Glomerular visceral epithelial cell (primary cell): ENCODE measurements around the gene OR8D4.
"Not testable (repeated sequence)": the region's sequence is repeated elsewhere in the genome, so short reads cannot be mapped to it uniquely, and the experiment has no call there.

ENCODE experiments used
- DNase-seq: peaks from one replicate; pipeline ENCODE4 v3.0.0-alpha.2; 2016; ENCODE audit errors: extremely low spot score

The OR8D4 gene

DNA sequence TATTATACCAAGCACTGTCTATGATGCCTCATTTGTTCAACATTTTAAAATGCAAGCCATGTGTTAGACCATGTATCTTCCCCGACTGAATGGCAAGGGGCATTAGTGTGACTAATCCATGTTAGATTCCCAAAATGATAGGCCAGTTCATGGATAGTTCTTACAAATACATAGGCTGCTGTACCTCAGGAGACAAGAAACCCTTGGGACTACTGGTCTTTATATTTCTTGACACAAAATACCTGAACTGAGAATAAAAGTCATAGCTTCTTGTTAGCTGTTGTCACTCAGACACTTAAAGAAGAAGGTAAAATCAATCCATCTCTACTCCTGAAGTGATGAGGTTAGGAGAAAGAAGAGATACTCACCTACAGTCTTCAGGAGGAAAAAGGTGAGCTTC lies at the start of gene OR8D4:
TSS of gene OR8D4 (plus strand) at position 301 of the 400 bp plus-strand sequence. CDS start 4,265 bp downstream, outside the sequence.
- DNase-seq: no peak

- DNase-seq: no peak
Observed at GRCh38 chr11:123852321-123852720, 49.6 kb upstream of the OR8D4 start.

DNA sequence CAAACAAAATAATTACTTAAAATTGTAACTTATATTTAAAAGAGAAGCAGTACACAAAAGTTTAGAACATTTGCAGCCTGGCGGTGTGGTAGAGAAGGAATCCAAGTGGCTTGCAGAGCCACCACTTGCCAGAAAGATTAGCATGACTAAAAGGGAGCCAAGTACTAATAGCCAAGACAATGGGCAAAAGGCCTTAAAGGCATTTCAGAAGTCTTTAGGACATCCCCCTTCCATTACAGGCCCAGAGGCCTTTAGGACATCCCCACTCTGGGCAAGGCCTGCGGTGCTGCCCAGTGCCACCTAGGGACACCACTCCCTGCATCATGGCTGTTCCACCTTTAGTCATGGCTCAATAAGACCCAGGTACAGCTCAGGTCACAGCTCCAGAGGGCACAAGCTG lies 48.9 kb upstream of the OR8D4 start:
- DNase-seq: no peak

GRCh38 chr11:123856444-123856843 lies 45.5 kb upstream of the OR8D4 start:
- no peak for DNase-seq

GRCh38 chr11:123859731-123860130 lies 42.2 kb upstream of the OR8D4 start:
- no peak for DNase-seq

- DNase-seq: not testable (repeated sequence)
Observed at GRCh38 chr11:123865293-123865692, 36.7 kb upstream of the OR8D4 start.

DNA sequence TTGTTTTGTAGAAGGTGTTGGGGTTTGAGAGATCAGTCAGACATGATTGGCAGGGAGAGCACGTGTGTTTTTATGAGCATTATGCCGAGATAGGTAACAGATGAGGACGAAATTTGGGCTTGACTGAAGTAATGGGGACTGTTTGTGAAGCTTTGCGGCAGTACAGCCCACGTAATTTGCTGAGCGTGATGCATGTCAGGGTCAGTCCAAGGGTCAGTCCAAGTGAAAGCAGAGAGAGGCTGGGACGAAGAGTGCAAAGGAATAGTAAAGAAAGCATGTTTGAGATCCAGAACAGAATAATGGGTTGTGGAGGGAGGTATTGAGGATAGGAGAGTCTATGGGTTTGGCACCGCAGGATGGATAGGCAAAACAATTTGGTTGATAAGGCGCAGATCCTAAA lies 34.2 kb upstream of the OR8D4 start:
- DNase-seq: not testable (repeated sequence)

GRCh38 chr11:123880912-123881311 lies 21.1 kb upstream of the OR8D4 start:
- no peak for DNase-seq

- DNase-seq: no peak
Observed at GRCh38 chr11:123885570-123885969, 16.4 kb upstream of the OR8D4 start, which contains the start of gene TMEM225. Gene TMEM225 (minus strand): TSS chr11:123885670. CDS start chr11:123885425, 245 bp downstream.

- no peak for DNase-seq
Observed at GRCh38 chr11:123892031-123892430, 9.9 kb upstream of the OR8D4 start.

DNA sequence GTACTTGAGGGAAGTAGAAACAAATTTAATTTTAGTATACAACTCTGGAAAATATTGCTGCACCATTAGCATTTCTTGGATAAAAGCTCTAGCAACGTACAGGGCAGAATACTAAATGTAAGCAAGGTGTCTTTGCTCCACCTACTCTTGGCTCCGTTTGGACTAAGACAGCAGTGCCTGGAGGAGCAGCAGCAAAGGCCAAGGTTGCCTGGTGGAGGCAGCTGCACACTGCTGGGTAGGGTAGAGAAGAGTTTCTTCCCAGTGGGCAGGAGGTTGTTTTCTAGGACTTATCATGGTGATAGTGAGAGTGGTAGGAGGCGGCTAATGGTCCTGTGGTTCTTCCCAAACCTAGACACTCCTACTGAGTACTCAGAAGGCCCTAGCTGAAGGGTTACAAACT lies 2.2 kb upstream of the OR8D4 start:
- no peak for DNase-seq

GRCh38 chr11:123903932-123904331 lies 2.0 kb downstream of the OR8D4 start:
- DNase-seq: no peak

DNA sequence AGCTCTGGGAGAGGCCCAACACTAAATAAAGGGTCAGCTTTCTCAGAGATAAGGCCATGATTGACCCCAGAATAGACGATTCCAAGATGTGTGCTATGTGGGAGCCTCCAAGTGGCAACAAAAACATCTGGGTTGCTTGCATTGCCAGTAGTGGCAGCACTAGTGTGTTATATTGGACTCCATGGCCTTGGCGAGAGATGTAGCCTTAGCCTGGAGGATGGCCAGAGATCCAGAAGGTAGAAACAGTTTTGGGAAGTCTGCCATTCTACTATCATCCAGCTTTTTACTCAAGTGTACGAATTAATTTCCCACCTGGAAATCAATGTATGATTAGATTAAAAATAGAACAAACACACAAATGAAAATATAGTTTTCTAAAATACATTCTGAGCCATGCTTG lies 3.0 kb downstream of the OR8D4 start:
- no peak for DNase-seq

GRCh38 chr11:123905826-123906225 lies 3.9 kb downstream of the OR8D4 start:
- DNase-seq: no peak

DNA sequence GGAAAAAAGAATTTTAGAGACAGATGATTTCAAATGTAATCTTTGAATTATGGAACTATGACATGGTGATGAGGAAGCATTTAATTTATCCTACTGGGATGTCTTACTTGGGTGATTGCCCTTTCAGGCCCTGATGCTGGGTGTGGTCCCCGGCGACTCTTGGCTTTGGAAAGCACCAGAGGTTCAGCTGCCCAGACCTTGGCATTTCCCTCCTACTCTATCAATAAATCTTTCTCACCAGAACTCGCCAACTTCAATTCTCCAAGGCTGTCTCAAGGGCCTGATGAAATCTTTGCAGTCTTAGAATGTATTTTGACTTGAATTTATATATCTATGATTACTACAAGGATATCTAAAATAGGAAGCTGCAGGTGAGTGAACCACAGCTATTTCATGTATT lies 19.0 kb downstream of the OR8D4 start:
- DNase-seq: no peak

DNA sequence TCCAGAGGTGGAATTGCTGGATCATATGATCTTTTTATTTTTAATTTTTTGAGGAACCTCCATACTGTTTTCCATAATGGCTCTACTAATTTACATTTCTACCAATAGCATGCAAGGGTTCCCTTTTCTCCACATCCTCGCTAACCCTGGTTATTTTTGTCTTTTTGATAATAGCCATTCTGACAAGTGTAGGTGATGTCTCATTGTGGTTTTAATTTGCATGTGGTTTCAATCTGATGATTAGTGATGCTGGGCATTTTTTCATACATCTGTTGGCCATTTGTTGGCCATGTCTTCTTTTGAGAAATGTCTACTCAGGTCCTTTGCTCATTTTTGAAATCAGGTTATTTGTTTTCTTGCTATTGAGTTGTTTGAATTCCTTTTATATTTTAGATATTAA lies 22.1 kb downstream of the OR8D4 start:
- DNase-seq: no peak

GRCh38 chr11:123939317-123939716 lies 37.4 kb downstream of the OR8D4 start, which contains the start of gene OR4D5:
Gene OR4D5 (plus strand): TSS chr11:123939617. CDS start chr11:123939617, 0 bp downstream.
- no peak for DNase-seq

- DNase-seq: no peak
Observed at GRCh38 chr11:123942413-123942812, 40.4 kb downstream of the OR8D4 start.

- no peak for DNase-seq
Observed at GRCh38 chr11:123943738-123944137, 41.8 kb downstream of the OR8D4 start, which contains the start of gene OR6T1. Gene OR6T1 (minus strand): TSS chr11:123943838. CDS start chr11:123943838, 0 bp downstream.

DNA sequence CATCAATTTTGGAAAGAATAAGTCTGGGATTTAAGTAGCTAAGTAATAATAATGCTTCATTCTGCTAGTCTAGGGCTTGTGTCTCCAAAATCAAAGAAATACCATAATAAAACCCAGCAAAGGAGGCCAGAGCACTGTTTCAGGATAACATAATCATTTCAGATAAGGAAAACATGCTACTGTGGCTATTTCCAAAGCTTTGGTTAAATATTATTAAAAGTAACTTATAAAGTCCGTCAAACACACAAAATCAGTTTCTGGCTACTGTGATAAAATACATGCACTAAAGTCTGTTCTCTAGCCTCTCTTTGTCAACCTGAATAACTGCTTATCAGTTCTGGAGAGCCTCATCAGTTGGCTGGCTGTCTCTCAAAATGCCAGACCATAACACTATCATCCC lies 43.2 kb downstream of the OR8D4 start:
- DNase-seq: no peak

DNA sequence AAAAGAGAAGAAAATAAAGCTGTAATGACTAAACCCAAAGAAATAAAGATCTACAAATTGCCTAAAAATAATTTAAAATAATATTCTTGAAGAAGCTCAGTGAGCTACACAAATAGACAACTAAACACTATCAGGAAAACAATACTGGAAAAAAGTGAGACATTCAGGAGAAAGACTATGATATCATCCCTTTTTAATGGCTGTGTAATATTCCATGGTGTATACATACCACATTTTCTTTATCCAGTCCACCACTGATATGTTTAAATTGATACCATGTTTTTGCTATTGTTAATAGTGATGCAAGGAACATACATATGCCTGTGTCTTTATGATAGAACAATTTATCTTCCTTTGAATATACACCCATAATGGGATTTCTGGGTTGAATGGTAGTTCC lies 54.8 kb downstream of the OR8D4 start:
- no peak for DNase-seq
